GM18873 (cell line): ENCODE data around the gene ASTN2.

Source experiments
- ATAC-seq: cut with Tn5 transposase; IDR thresholded peaks from one replicate; pipeline ENCODE4 v1.9.1; 2021; ENCODE audit warnings: mild to moderate bottlenecking, moderate library complexity, moderate number of reproducible peaks; ENCODE audit not compliant: unreplicated experiment, low FRiP score

ASTN2 gene

GRCh38 chr9:117126871-117127270, 288.0 kb downstream of the ASTN2 start:
- no peak for ATAC-seq

GRCh38 chr9:117125531-117125930, 289.3 kb downstream of the ASTN2 start:
- ATAC-seq, result no peak

DNA sequence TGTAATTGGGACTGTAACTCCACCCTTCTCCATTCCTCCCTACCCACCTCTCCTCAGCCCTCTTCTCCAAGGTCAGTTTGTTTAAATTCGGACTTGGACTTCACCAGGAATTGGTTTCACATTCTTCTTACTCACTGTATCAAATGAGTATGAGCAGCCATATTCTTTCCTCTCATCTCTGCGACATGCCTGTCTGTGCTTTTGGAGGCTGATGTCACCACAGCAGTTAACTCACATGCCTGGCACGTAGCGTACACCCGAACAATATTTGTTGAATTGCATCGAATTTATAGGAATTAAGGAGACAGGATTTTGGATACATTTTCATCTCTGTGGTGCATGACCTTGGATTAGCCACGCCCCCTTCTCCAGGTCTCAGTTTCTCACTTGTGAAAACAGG, 291.1 kb downstream of the ASTN2 start:
- ATAC-seq, result no peak

DNA sequence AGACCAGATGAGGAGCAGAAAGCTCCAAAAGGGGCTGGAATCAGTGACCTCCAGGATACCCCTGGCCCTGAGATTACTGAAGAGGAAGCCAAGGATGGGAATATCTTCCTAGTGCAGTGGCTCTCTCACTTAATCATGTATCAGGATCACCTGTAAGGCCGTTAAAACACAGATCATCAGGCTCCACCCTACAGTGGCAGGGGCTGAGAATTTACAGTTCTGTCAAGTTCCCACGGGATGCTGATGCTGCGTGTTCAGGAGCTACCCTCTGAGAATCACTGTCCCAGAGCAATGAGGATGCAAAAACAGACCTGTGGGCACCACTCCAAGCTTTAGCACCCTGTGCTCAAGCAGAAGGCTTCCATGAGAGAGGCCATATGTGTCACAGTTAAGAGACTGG, 291.9 kb downstream of the ASTN2 start:
- ATAC-seq, result no peak

DNA sequence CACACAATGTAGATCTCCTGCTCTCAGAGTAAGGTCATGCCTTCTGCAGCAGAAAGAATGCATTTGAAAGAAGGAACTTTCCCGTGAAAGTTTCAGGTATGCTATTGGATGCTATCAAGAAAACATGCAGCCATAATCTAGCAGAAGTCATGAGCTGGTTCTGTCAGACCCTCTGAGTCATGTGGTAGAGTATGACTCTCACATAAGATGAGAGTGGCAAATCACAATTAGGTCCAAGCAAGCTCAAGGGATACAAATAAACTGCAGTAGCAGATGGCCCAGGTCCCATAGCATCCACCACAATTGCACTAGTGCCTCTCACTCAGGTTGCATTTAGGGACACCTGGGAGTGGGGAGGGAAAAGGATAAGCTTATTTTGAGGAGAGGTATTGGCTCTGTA, 292.8 kb downstream of the ASTN2 start:
- ATAC-seq, result no peak

DNA sequence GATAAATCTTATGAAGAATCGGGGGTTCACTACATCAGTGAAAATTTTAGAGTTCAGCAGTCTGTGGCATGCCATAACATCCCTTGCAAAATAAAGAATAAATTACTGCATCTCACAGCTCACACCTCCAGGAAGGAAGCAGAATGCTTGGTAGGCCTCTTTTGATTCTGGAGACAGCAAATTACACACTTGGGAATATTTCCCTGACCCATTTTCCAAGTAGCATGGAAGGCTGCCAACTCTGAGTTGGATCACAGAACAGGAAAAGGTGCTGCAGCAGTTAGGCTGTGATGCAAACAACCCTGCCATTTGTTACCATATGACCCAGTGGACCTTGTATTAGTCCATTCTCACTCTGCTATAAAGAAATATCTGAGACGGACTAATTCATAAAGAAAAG, 293.5 kb downstream of the ASTN2 start:
- ATAC-seq, result no peak

DNA sequence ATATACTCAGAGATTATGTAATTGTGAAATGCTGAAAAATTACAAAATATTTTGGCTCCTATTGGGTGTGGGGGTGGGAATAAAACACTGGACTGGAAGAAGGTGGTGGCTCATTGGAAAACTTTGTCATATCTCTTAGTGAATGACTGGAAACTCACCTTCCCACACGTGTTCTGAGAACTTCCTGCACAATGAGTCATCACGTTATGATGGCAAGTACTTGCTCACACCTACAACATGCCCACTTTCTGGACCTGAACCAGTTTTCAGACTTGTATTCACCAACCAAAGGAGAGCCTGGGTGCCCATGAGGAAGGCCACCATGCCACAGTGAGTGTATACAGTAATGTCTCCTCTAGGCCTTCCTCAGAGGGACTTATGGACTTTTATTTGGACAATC, 294.8 kb downstream of the ASTN2 start:
- no peak for ATAC-seq

DNA sequence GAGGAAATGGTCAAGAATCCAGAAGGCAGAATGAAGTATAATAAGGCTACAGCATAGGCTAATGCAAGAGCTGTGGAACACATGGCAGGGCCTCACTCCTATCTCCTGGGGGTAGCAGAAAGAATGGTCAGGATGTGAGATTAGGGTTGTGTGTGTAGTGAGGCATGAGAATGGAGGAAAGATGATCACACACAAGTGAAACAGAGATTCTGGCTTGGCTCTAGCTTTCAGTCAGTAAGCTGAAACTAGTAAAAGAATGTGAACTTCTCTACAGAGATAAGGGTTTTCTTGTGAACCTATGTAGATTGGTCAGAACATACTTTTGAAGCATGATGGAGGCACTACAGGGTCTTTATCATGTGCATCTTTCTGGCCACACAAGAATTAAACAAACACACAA, 298.8 kb downstream of the ASTN2 start:
- ATAC-seq, result no peak

DNA sequence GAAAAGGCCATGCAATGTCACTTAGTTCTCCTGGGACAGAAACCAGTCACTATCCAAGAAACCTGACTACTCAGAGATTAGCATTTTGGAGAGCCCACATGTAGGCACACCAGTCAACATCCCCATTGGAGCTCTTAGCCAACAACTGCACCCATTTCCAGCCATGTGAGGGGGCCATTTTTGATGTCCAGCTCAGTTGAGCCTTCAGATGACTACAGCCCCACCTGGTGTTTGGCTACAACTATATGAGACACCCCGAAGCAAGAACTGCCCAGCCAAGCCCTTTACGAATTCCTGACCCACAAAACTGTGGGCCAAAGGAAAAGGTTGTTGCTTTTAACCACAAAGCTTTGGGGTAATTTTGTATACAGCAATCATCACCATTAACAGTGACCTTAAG, 300.1 kb downstream of the ASTN2 start:
- no peak for ATAC-seq

DNA sequence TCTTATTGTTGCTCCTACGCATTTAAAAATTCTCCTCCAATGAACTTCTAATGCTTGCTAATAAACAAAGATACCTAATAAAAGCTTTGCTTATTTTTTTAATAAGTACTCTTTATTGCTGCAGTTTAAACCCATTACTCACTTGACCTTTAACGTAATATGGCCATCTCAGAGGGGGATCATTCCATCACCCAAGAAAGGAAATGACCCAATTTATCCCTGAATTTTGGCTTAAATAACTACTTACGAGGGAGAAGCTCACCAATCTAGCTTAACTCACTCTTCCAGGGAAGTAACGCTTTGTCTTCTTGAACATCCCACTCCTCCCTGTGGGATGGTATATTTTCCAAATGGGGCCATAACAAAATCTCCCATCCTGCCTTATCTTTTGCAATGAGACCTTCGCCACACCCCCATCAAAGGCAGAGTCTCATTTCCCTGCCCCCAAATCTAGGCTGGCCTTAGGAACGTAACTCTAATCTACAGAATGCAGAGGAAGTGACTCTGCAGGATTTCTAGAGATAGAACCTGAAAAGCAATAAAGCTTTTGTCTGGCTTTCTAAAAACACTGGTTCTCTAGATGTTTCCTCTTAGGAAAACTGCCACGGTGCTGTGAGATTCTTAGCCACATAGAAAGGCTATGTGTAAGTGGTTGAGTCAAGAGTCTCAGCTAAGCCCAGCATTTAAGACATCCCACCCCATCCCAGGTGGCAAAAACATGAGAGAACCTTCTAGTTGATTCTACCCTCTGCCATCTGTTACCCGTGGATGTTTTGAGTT, 310.0 kb downstream of the ASTN2 start:
- ATAC-seq, result no peak

DNA sequence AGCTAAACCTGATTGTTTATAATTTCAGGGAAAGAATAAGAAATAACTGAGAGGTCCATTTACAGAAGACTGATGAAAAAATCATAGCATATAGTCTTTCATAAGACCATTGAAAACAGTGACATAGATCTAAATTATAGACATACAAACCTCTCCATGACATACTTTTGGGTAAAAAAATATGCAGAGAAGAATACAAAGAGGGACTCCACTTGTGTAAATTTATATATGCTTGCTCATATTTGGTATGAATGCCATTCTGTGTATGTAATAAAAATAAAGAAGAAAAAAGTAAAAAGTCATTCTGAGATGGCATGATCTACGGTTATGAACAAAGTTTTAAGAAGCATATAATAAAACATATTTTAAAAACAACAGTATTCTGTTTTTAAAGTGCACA, 310.7 kb downstream of the ASTN2 start:
- ATAC-seq, result no peak

DNA sequence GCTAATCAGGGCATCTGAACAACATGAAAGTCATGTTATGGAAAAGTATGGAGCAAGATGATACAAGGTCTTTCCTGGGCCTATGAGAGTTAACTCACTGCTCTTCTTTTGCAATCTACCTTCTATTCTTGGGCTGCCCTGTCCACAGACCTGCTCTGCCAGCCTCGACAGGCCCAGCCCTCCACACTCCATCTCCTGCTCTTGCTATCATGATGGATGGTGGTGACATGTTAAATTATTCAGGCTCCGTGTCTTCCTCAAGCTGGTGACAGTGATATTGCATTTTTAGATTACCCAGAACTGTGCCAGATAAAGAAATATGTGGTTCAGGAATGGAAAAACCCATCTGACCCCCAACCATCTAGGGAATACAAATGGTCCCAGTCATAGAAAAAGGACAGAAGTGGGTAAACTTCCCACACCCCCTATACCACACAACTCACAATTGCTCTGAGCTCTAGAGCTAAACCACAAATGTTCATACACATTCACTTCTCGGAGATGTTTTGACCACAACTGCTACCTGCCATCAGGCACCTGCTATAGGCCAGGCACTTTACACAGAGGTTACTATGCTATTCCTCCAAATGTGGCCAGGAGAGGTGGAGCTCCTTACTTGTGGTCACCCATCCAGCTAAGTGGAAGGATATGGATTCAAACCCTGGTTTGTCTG, 311.3 kb downstream of the ASTN2 start:
- ATAC-seq, result no peak

DNA sequence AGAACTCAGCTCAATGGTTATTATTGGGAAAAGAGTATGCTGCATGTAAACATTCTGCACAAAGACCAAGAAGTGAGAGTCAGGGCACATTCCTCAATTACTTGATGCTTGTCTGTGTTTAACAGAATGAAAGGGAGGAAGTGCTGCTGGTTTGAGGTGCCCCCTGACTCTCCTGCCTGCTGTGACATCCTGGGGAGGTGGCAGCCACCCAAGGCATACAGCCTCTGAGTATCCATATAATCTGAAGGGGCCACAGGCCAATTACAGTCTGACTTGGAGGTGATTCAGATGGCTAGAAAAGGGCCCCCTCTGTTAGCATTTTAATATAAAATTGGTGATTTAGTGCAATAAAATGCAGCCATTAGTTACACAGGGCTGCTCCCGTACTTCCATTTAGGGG, 313.8 kb downstream of the ASTN2 start:
- ATAC-seq, result no peak

GRCh38 chr9:117098331-117098730, 316.5 kb downstream of the ASTN2 start:
- ATAC-seq, result no peak

DNA sequence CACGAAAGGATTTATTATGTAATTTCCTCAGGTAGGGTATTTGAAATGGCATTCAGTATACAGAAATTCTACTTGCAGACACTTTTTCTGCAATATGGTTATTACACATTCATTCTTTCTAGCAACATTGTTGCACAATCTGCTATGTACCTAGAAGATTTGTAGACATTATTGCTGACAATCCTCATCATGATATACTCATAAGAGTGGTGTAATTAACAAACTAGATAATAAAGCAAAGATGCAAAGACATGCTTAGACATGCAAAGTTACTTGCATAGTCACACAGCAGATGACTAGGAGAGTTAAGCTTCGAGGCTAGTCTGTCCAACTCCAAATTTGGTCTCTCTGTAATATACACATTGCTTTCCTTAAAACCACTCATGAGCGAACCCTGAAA, 317.1 kb downstream of the ASTN2 start:
- ATAC-seq, result no peak

DNA sequence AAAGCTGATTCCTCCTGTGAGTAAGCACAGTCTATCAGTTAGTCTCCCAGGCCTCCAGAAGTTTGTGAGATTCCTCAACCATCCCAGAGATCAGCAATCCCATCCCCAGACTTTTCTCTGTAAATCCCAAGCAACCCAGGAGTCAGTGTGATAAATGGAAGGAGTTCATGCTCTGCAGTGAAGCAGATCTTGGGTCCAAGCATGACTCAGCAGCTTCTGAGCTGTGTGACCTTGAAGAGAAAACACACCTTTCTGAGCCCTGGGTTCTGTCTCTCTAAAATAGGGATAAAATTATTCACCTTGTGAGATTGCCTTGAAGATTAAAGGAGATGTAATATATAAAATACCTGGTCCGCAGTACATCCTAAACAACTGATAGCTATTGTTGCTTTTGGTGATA, 318.7 kb downstream of the ASTN2 start:
- no peak for ATAC-seq

GRCh38 chr9:117095081-117095480, 319.8 kb downstream of the ASTN2 start:
- no peak for ATAC-seq

- no peak for ATAC-seq
These were observed 320.7 kb downstream of the ASTN2 start for GRCh38 chr9:117093891-117094844.

- ATAC-seq, result no peak
These were observed 322.3 kb downstream of the ASTN2 start for GRCh38 chr9:117092582-117092981.

- no peak for ATAC-seq
These were observed 323.3 kb downstream of the ASTN2 start for GRCh38 chr9:117091529-117091928.

DNA sequence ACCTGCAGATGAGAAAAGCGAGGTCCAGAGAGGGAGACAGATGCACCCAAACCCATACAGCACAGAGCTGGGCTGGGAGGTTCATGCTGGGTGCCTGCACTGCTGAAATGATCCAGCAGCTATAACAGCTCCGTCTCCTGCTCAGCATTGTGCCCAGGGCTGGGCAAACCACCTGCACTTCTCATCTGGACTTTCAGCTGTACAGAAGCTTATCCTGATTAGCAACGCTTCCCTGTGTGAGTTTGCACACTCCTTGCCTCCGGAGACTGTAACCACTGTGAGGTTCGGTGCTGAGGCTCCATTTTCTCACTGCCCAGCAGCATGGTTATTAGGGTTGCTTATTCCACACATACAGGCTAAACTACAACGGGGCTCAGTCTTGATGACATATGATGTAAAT, 326.1 kb downstream of the ASTN2 start:
- no peak for ATAC-seq
